IMR-90 (cell line): ENCODE data around the gene TENM3.

Source experiments
- CTCF ChIP-seq: conservative IDR thresholded peaks from 2 replicates; pipeline ENCODE4 v1.5.1; 2012; ENCODE audit warnings: mild to moderate bottlenecking, low read depth, low read length, improper control_type of control experiment
- MXI1 ChIP-seq: IDR thresholded peaks from 2 replicates; pipeline ENCODE4 v1.6.1; 2012; ENCODE audit warnings: low read depth, mild to moderate bottlenecking, low read length, moderate library complexity, borderline replicate concordance
- NFE2L2 ChIP-seq: fragments of 150-350 bp; IDR thresholded peaks from 2 replicates; pipeline ENCODE4 v1.6.1; 2016; ENCODE audit warnings: low read depth, mild to moderate bottlenecking, low read length
- POLR2A ChIP-seq: IDR thresholded peaks from 2 replicates; pipeline ENCODE4 v1.6.1; 2012; ENCODE audit warnings: mild to moderate bottlenecking, low read depth, low read length
- RCOR1 ChIP-seq: IDR thresholded peaks from 2 replicates; pipeline ENCODE4 v1.6.1; 2012; ENCODE audit warnings: mild to moderate bottlenecking, low read length, improper control_type of control experiment; ENCODE audit not compliant: insufficient replicate concordance
- RFX5 ChIP-seq: IDR thresholded peaks from 2 replicates; pipeline ENCODE4 v1.8.0; 2012; ENCODE audit warnings: low read depth, mild to moderate bottlenecking, low read length, moderate library complexity
- SMC3 ChIP-seq: fragments of 150-350 bp; IDR thresholded peaks from 2 replicates; pipeline ENCODE4 v1.6.1; 2016; ENCODE audit warnings: low read depth, mild to moderate bottlenecking, antibody characterized with exemption, low read length, moderate library complexity
- USF2 ChIP-seq: fragments of 150-350 bp; IDR thresholded peaks from 2 replicates; pipeline ENCODE4 v1.6.1; 2017; ENCODE audit warnings: mild to moderate bottlenecking, antibody characterized with exemption, low read length, low read depth

- 0 out of 2 replicates have a peak, but pooled peaks have one; percentile 22 for TF ChIP-seq CTCF
- no peak for TF ChIP-seq MXI1
- no peak for TF ChIP-seq NFE2L2
- no peak for TF ChIP-seq POLR2A
- TF ChIP-seq USF2, result no peak
- TF ChIP-seq RCOR1, result no peak
- no peak for TF ChIP-seq RFX5
- TF ChIP-seq SMC3, result 0 out of 2 replicates have a peak, but pooled peaks have one; percentile 7
These were observed 399.6 kb downstream of the TENM3 start for GRCh38 chr4:182642831-182643230.
